T-cell (primary cell): ENCODE measurements around the gene CELA3A. TPM values are rescaled to one million over a fixed set of nuclear protein-coding genes. Genes with fewer than 3 reads are reported as not detected.
"Not testable (repeated sequence)": the region's sequence is repeated elsewhere in the genome, so short reads cannot be mapped to it uniquely, and the experiment has no call there.

Source experiments
- ATAC-seq, 4 experiments: fragments of 200-7000 bp in 3 of 4; fragments of 150-1000 bp in 1 of 4; cut with Tn5 transposase; replicated peaks in 1 of 4; 1 replicate in 3 of 4; 2 replicates in 1 of 4; pipeline ENCODE4 v1.10.0; 2021; ENCODE audit warnings: moderate library complexity in 3 of 4, mild to moderate bottlenecking in 2 of 4, moderate number of reproducible peaks in 1 of 4
- CTCF ChIA-PET, 2 donors: fragments of 300-600 bp; sonication (Branson Sonifier 250); formaldehyde crosslinking; loops; one replicate each; lab custom pipeline; 2022; ENCODE audit warnings: antibody characterized with exemption in 2 of 2; lab: Charles Lee
- POLR2A ChIA-PET, 2 donors: fragments of 300-600 bp; sonication (Branson Sonifier 250); formaldehyde crosslinking; loops; one replicate each; lab custom pipeline; 2022; ENCODE audit warnings: antibody characterized with exemption in 2 of 2; lab: Charles Lee
- DNase-seq, 35 experiments: peaks; one replicate each; pipeline versions ENCODE4 v3.0.0 to v3.0.0-alpha.2; 2013 to 2023
- H3K27ac ChIP-seq: one replicate; pipeline ENCODE4 v1.5.1; 2013; ENCODE audit warnings: low read length
- H3K27me3 ChIP-seq, 2 experiments: replicated peaks in 1 of 2; 1 replicate in 1 of 2; 2 replicates in 1 of 2; pipeline versions ENCODE4 v1.6.1 to v1.7.0; 2013; ENCODE audit warnings: low read length in 1 of 2, mixed read lengths in 1 of 2; ENCODE audit not compliant: control insufficient read depth in 2 of 2, insufficient read depth in 2 of 2; ENCODE audit errors: extremely low read depth in 1 of 2
- H3K36me3 ChIP-seq, 2 donors: 1 replicate in 1 of 2; 2 replicates in 1 of 2; pipeline versions ENCODE4 v1.6.1 to v1.7.0; 2013; ENCODE audit warnings: low read length in 1 of 2; ENCODE audit not compliant: control insufficient read depth in 2 of 2, insufficient read depth in 1 of 2; ENCODE audit errors: extremely low read depth in 1 of 2
- H3K4me1 ChIP-seq, 2 experiments: 1 replicate in 1 of 2; 2 replicates in 1 of 2; pipeline versions ENCODE4 v1.6.1 to v1.7.0; 2013; ENCODE audit warnings: low read length in 2 of 2, mixed read lengths in 1 of 2; ENCODE audit not compliant: insufficient read depth in 2 of 2, control insufficient read depth in 1 of 2; ENCODE audit errors: extremely low read depth in 1 of 2
- H3K4me3 ChIP-seq, 2 donors: 1 replicate in 1 of 2; 2 replicates in 1 of 2; pipeline versions ENCODE4 v1.5.1 to v1.7.0; 2013; ENCODE audit warnings: mild to moderate bottlenecking in 2 of 2, low read length in 1 of 2, moderate library complexity in 1 of 2; ENCODE audit not compliant: control insufficient read depth in 1 of 2; ENCODE audit errors: extremely low read depth in 1 of 2
- H3K9me3 ChIP-seq: 2 replicates; pipeline ENCODE4 v1.7.0; 2013
- H3K27ac Mint-ChIP-seq, 2 donors: one replicate each; pipeline ENCODE4 v1.8.0; 2020 to 2021; ENCODE audit warnings: mild to moderate bottlenecking in 2 of 2, mixed read lengths in 2 of 2
- H3K27me3 Mint-ChIP-seq, 2 donors: one replicate each; pipeline ENCODE4 v1.8.0; 2021 to 2022; ENCODE audit warnings: mixed read lengths in 2 of 2
- H3K36me3 Mint-ChIP-seq: one replicate; pipeline ENCODE4 v1.8.0; 2021; ENCODE audit warnings: mixed read lengths
- H3K4me1 Mint-ChIP-seq, 3 donors: one replicate each; pipeline ENCODE4 v1.8.0; 2020 to 2022; ENCODE audit warnings: mixed read lengths in 3 of 3, mild to moderate bottlenecking in 1 of 3
- H3K4me3 Mint-ChIP-seq, 3 donors: one replicate each; pipeline ENCODE4 v1.8.0; 2020 to 2022; ENCODE audit warnings: mild to moderate bottlenecking in 3 of 3, mixed read lengths in 3 of 3, moderate library complexity in 3 of 3
- H3K9me3 Mint-ChIP-seq, 3 donors: one replicate each; pipeline ENCODE4 v1.8.0; 2020 to 2022; ENCODE audit warnings: mixed read lengths in 3 of 3
- WGBS: methylation state at CpG from one replicate; pipeline ENCODE4 v1.1.5; 2013; ENCODE audit warnings: missing lambda C conversion rate; ENCODE audit not compliant: insufficient coverage; 5-methylcytosine and 5-hydroxymethylcytosine counted together
- total RNA-seq, 35 experiments: library from RNA in 6 of 35; stranded (reverse) in 6 of 35; fragments of 120-200 nt in 1 of 35; gene quantifications; one replicate each; pipeline versions ENCODE4 v1.2.1 to v1.2.4 and lab custom pipeline; 2013 to 2026

Gene CELA3A
- total RNA-seq, 5 donors from 2014 or later (not counting 1 experiment from before 2014, with no cell fraction given) = 11.4 to 15.6 (median 13.3) TPM; not detected in 2

- H3K27me3 ChIP-seq, H3K9me3 ChIP-seq, H3K27ac Mint-ChIP-seq, H3K36me3 ChIP-seq, ATAC-seq, H3K27me3 Mint-ChIP-seq, H3K27ac ChIP-seq, H3K36me3 Mint-ChIP-seq, H3K4me1 ChIP-seq, H3K4me3 ChIP-seq, H3K4me3 Mint-ChIP-seq, H3K9me3 Mint-ChIP-seq, H3K4me1 Mint-ChIP-seq: not testable (repeated sequence)
- ChIA-PET CTCF (interaction anchor here in 1 of 2 donors (0.6 kb wide), 1 partner anchor 1791 kb away, joined by 4 read pairs; no protein-coding TSS in a partner anchor), POLR2A (interaction anchor here in 1 of 2 donors (0.6 kb wide), 1 partner anchor 91 kb away, joined by 3 read pairs; no protein-coding TSS in a partner anchor)
- WGBS = 79% methylated on average over 12 of the region's 21 CpGs
- peak in 1 of 35 experiments; percentile 18 for DNase-seq
Measured at GRCh38 chr1:21980515-21981220, 20.8 kb upstream of the CELA3A start.

- H3K27ac Mint-ChIP-seq, H3K27me3 ChIP-seq, DNase-seq, H3K4me1 Mint-ChIP-seq, H3K4me1 ChIP-seq, H3K9me3 ChIP-seq, H3K27ac ChIP-seq, ATAC-seq, H3K4me3 Mint-ChIP-seq, POLR2A ChIA-PET, H3K36me3 ChIP-seq, H3K36me3 Mint-ChIP-seq, CTCF ChIA-PET, H3K27me3 Mint-ChIP-seq, H3K9me3 Mint-ChIP-seq, H3K4me3 ChIP-seq: not testable (repeated sequence)
- 100% methylated on average over 1 of the region's 4 CpGs for WGBS
Measured at GRCh38 chr1:21981253-21981652, 20.2 kb upstream of the CELA3A start.

- H3K4me3 ChIP-seq, H3K27ac ChIP-seq, POLR2A ChIA-PET, H3K9me3 ChIP-seq, H3K36me3 Mint-ChIP-seq, H3K27me3 ChIP-seq, H3K9me3 Mint-ChIP-seq, H3K4me1 Mint-ChIP-seq, H3K4me1 ChIP-seq, H3K27ac Mint-ChIP-seq, ATAC-seq, H3K36me3 ChIP-seq, CTCF ChIA-PET, H3K27me3 Mint-ChIP-seq, H3K4me3 Mint-ChIP-seq, DNase-seq: not testable (repeated sequence)
- WGBS = 60% methylated on average over 1 of the region's 6 CpGs
Measured at GRCh38 chr1:21982122-21982521, 19.3 kb upstream of the CELA3A start.

GRCh38 chr1:21983539-21983938 is 17.9 kb upstream of the CELA3A start:
- POLR2A ChIA-PET, H3K27ac Mint-ChIP-seq, H3K4me3 ChIP-seq, H3K36me3 Mint-ChIP-seq, H3K27me3 Mint-ChIP-seq, DNase-seq, H3K9me3 ChIP-seq, H3K27me3 ChIP-seq, H3K36me3 ChIP-seq, H3K4me1 Mint-ChIP-seq, H3K4me3 Mint-ChIP-seq, H3K4me1 ChIP-seq, H3K9me3 Mint-ChIP-seq, ATAC-seq, CTCF ChIA-PET, H3K27ac ChIP-seq: not testable (repeated sequence)
- no CpG with 5 or more reads among the region's 15 CpGs for WGBS

GRCh38 chr1:21985893-21986292 is 15.6 kb upstream of the CELA3A start:
- H3K27ac Mint-ChIP-seq, ATAC-seq, H3K9me3 Mint-ChIP-seq, DNase-seq, POLR2A ChIA-PET, H3K4me3 Mint-ChIP-seq, H3K27me3 ChIP-seq, H3K27ac ChIP-seq, H3K4me3 ChIP-seq, H3K27me3 Mint-ChIP-seq, H3K36me3 ChIP-seq, H3K4me1 Mint-ChIP-seq, H3K9me3 ChIP-seq, H3K36me3 Mint-ChIP-seq, H3K4me1 ChIP-seq: not testable (repeated sequence)
- CTCF ChIA-PET = interaction anchor here in 1 of 2 donors (0.6 kb wide), 1 partner anchor 35 kb away, joined by 7 read pairs; no protein-coding TSS in a partner anchor
- WGBS = 90% methylated on average over 2 of the region's 5 CpGs

GRCh38 chr1:21986386-21986785 is 15.1 kb upstream of the CELA3A start:
- not testable (repeated sequence) for DNase-seq

More at GRCh38 chr1:21986386-21986785, 15.1 kb upstream of the CELA3A start:
- H3K4me1 ChIP-seq, H3K36me3 ChIP-seq, H3K27ac ChIP-seq, H3K9me3 ChIP-seq, H3K9me3 Mint-ChIP-seq, POLR2A ChIA-PET, H3K4me3 ChIP-seq, H3K36me3 Mint-ChIP-seq, H3K27me3 ChIP-seq, H3K27ac Mint-ChIP-seq, ATAC-seq, H3K4me1 Mint-ChIP-seq, H3K27me3 Mint-ChIP-seq, H3K4me3 Mint-ChIP-seq: not testable (repeated sequence)
- WGBS = 75% methylated on average over 3 of the region's 12 CpGs
- CTCF ChIA-PET = interaction anchor here in 1 of 2 donors (0.6 kb wide), 1 partner anchor 34 kb away, joined by 7 read pairs; no protein-coding TSS in a partner anchor
